ENCODE measurements around the gene SLPI. TPM values are rescaled to one million over a fixed set of nuclear protein-coding genes. Genes with fewer than 3 reads are reported as not detected.

Gene SLPI
- total and polyA plus RNA-seq, 2 donors (not counting 3 experiments of a cell fraction or from before 2014, with no cell fraction given), result not detected

- H3K36me3 ChIP-seq (ENCODE audit: control insufficient read depth in 2 of 2, extremely low read depth in 1 of 2, insufficient read depth in 2 of 2, low read length in 2 of 2), result no peaks in the 10 kb centered on the region
- H3K4me3 ChIP-seq (replicated peaks in 1 of 3; ENCODE audit: insufficient read depth in 1 of 3, low read depth in 1 of 3, low read length in 3 of 3), result no peak overlapping the region
- dilution Hi-C loops (cut with MboI; ENCODE audit: extremely low pct_ligation_motif_present, low sequenced_read_pairs) (no loop called here), intact Hi-C loops (cut with micrococcal nuclease) (no loop called here)
- ChIA-PET POLR2A (no interaction called here), CTCF (no interaction called here)
- no peak overlapping the region for H3K4me2 ChIP-seq (ENCODE audit: insufficient read depth, low read length)
- no peak for FAIRE-seq
- no peak overlapping the region for H2AFZ ChIP-seq (ENCODE audit: low read depth, low read length)
- BruUV-seq (replicated peaks), result no TSS peak
- H4K20me1 ChIP-seq (replicated peaks; ENCODE audit: control insufficient read depth, extremely low read depth, insufficient read depth, low read length), result no peaks in the 10 kb centered on the region
- no peaks in the 10 kb centered on the region for H3K79me2 ChIP-seq (ENCODE audit: control insufficient read depth, insufficient read depth, low read length)
- no peaks in the 10 kb centered on the region for H3K4me1 ChIP-seq (ENCODE audit: control insufficient read depth, extremely low read depth, insufficient read depth, low read length)
- H3K27me3 ChIP-seq (ENCODE audit: control insufficient read depth in 2 of 2, insufficient read depth in 2 of 2, low read length in 2 of 2), result no peaks in the 10 kb centered on the region
- no peak for DNase-seq (ENCODE audit: low read depth, low spot score)
- TF ChIP-seq MAX (IDR thresholded peaks at IDR 0.05; ENCODE audit: insufficient read depth, insufficient read length) (no peak), EZH2 (IDR thresholded peaks at IDR 0.05; ENCODE audit: borderline replicate concordance, low read depth, low read length, severe bottlenecking) (no peak), FOS (IDR thresholded peaks at IDR 0.05; ENCODE audit: borderline replicate concordance, insufficient read depth, low read length) (no peak), MYC (IDR thresholded peaks at IDR 0.05; ENCODE audit: low read depth, low read length) (no peak), POLR2A (IDR thresholded peaks at IDR 0.05; ENCODE audit: low read depth, low read length) (no peak)
- H3K9me1 ChIP-seq (replicated peaks; ENCODE audit: control insufficient read depth, extremely low read depth, insufficient read depth, low read length), result no peaks in the 10 kb centered on the region
- H3K9me3 ChIP-seq (replicated peaks; ENCODE audit: control insufficient read depth, insufficient read depth, low read length), result no peaks in the 10 kb centered on the region
- no peak overlapping the region for H3K9ac ChIP-seq (replicated peaks; ENCODE audit: extremely low read depth, insufficient read depth, low read length)
- no peak overlapping the region for H3K27ac ChIP-seq (ENCODE audit: insufficient read depth, low read depth, low read length)
Observed at GRCh38 chr20:45212836-45213235, 41.5 kb downstream of the SLPI start.

GRCh38 chr20:45211569-45212474, 42.5 kb downstream of the SLPI start:
- TF ChIP-seq POLR2A (IDR thresholded peaks at IDR 0.05; ENCODE audit: low read depth, low read length) (no peak), FOS (IDR thresholded peaks at IDR 0.05; ENCODE audit: borderline replicate concordance, insufficient read depth, low read length) (no peak), JUN (IDR thresholded peaks at IDR 0.05; ENCODE audit: borderline replicate concordance, insufficient read depth, insufficient read length, low read depth) (no peak), CTCF (IDR thresholded peaks at IDR 0.05; ENCODE audit: extremely low read depth in 1 of 2, insufficient read depth in 1 of 2, low read depth in 1 of 2, low read length in 2 of 2) (no peak), MAX (IDR thresholded peaks at IDR 0.05; ENCODE audit: insufficient read depth, insufficient read length) (no peak), GATA2 (IDR thresholded peaks at IDR 0.05; ENCODE audit: insufficient read depth, insufficient read length, low read depth, low read length) (no peak), MYC (IDR thresholded peaks at IDR 0.05; ENCODE audit: low read depth, low read length) (no peak), EZH2 (IDR thresholded peaks at IDR 0.05; ENCODE audit: borderline replicate concordance, low read depth, low read length, severe bottlenecking) (no peak), POLR2AphosphoS5 (IDR thresholded peaks at IDR 0.05; ENCODE audit: insufficient read depth, low read depth, low read length) (no peak)
- FAIRE-seq (no peak), DNase-seq (ENCODE audit: low read depth, low spot score) (no peak)
- intact Hi-C loops (cut with micrococcal nuclease), result no loop called here
- no peaks in the 10 kb centered on the region for H3K9me1 ChIP-seq (replicated peaks; ENCODE audit: control insufficient read depth, extremely low read depth, insufficient read depth, low read length)
- POLR2A ChIA-PET, result no interaction called here
- no peaks in the 10 kb centered on the region for H4K20me1 ChIP-seq (replicated peaks; ENCODE audit: control insufficient read depth, extremely low read depth, insufficient read depth, low read length)
- H3K36me3 ChIP-seq (ENCODE audit: control insufficient read depth in 2 of 2, extremely low read depth in 1 of 2, insufficient read depth in 2 of 2, low read length in 2 of 2), result no peaks in the 10 kb centered on the region
- CTCF ChIA-PET, result no interaction called here
- no peak overlapping the region for H2AFZ ChIP-seq (ENCODE audit: low read depth, low read length)
- no peak overlapping the region for H3K4me2 ChIP-seq (ENCODE audit: insufficient read depth, low read length)
- no peak overlapping the region for H3K4me3 ChIP-seq (replicated peaks in 1 of 3; ENCODE audit: insufficient read depth in 1 of 3, low read depth in 1 of 3, low read length in 3 of 3)
- no peaks in the 10 kb centered on the region for H3K9me3 ChIP-seq (replicated peaks; ENCODE audit: control insufficient read depth, insufficient read depth, low read length)
- no peaks in the 10 kb centered on the region for H3K4me1 ChIP-seq (ENCODE audit: control insufficient read depth, extremely low read depth, insufficient read depth, low read length)
- no TSS peak for BruUV-seq (replicated peaks)
- dilution Hi-C loops (cut with MboI; ENCODE audit: extremely low pct_ligation_motif_present, low sequenced_read_pairs), result no loop called here
- no peak overlapping the region for H3K9ac ChIP-seq (replicated peaks; ENCODE audit: extremely low read depth, insufficient read depth, low read length)
- no peak overlapping the region for H3K27ac ChIP-seq (ENCODE audit: insufficient read depth, low read depth, low read length)
- H3K79me2 ChIP-seq (ENCODE audit: control insufficient read depth, insufficient read depth, low read length), result no peaks in the 10 kb centered on the region
- H3K27me3 ChIP-seq (ENCODE audit: control insufficient read depth in 2 of 2, insufficient read depth in 2 of 2, low read length in 2 of 2), result no peaks in the 10 kb centered on the region

Data from endothelial cell of umbilical vein (primary cell).